HG03159 (cell line): Measurements from ENCODE around the gene CPAMD8.
A peak's percentile ranks its signal among the peaks of the same experiment; 100 is the strongest.

ENCODE experiments used
- ATAC-seq: cut with Tn5 transposase; IDR thresholded peaks from one replicate; pipeline ENCODE4 v1.9.1; 2021; ENCODE audit warnings: mild to moderate bottlenecking, moderate library complexity; ENCODE audit not compliant: unreplicated experiment

The CPAMD8 gene

DNA sequence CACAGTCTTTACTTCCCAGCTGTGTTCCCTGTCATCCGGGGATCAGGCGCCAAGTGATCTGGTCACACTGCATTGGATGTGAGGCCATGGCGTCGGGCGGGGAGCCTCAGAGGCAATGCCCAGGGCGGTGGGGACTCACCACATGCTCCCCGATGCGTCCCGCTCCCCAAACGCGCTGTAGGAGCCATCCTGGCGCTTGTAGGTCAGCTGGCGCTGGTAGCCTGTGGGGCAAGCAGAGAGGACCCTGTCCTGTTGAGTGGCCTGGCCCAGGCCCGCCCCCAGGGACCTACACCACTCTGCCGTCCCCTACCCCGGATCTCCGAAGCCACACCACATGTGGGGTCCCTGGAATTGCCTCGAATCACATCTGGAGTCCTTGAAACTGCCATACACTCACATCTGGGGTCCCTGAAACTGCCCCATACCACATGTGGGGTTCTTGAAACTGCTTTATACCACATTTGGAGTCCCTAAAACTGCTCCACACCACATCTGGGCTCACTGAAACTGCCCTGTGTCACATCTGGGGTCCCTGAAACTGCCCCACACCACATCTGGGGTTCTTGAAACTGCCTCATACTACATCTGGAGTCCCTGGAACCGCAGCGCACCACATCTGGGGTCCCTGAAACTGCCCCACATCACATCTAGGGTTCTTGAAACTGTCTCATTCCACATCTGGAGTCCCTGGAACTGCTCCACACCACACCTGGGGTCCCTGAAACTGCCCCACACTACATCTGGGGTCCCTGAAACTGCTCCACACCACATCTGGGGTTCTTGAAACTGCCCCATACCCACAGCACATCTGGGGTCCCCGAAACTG lies 104.6 kb downstream of the CPAMD8 start:
- ATAC-seq: no peak

DNA sequence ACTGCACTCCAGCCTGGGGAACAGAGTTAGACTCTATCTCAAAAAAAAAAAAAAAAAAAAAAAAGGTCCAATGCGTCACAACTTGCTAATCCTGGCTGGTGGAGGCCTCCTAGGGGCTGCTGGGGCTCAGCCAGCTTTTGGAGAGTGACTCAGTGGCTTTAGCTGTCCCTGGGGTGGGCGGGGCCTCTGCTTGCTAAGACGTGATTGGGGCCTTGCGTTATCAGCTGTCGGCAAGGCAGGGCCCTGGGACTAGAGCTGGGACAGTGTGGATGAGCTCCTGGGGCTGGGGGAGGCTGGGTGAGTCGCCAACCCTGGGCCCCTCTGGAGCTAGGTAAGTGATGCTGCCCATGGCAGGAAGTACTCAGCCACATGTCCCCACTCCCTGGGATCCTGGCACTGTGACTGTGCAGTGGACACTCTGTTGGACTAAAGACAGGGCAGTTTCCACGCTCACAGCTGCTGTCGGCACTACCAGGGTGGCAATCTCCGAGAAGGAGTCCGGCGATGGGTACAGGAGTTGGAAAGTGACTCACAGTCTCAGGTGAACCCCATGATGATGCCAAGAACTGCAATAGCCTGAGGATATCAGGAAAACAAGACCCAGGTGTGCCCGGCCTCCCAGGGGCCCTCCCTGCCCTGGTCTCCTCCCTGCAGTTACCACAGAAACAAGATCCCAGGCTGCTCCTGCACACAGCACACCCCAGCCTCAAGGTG lies 105.6 kb downstream of the CPAMD8 start:
- no peak for ATAC-seq

DNA sequence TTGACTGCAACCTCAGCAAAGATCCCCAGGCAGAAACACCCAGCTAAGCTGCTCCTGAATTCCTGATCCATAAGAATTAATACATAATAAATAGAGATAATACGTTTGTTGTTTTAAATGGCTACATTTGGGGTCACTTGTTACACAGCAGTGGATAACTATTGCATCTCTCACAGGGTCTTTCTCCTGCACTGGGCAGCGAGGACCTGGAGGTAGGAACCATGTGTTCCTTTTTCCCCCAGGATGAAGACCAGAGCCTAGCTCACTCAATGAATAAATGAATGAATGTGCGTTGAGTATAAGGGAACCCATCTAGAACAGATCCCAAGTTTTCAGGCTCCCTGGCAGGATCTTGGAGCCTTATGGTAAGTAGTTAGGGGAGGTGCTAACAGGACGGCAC lies 107.1 kb downstream of the CPAMD8 start:
- ATAC-seq: no peak

DNA sequence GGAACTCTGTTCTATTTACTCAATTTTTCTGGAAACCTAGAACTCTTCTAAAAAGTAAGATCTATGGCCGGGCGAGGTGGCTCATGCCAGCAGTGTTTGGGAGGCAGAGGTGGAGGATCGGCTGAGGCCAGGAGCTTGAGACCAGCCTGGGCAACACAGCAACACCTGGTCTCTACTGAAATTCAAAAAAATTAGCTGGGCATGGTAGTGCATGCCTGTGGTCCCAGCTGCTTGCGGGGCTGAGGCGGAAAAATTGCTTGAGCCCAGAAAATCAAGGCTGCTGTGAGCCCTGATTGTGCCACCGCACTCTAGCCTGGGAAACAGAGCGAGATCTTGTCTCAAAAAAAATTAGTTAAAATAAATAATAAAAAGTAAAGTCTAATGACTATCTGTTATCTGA lies 109.2 kb downstream of the CPAMD8 start:
- no peak for ATAC-seq

DNA sequence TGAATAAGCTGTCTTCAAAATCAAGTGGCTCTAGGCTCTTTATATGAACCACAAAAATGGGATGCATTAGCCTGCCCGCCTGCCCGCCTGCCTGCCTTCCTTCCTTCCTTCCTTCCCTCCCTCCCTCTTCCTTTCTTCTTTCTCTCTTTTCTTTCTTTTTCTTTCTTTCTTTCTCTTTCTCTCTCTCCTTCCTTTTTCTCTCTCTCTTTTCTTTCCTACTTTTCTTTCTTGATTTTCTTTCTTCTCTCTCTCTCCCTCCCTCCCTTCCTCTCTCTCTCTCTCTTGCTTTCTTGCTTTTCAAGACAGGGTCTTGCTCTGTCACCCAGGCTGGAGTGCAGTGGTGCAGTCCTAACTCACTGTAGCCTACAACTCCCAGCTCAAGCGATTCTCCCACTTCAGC lies 110.9 kb downstream of the CPAMD8 start:
- no peak for ATAC-seq

DNA sequence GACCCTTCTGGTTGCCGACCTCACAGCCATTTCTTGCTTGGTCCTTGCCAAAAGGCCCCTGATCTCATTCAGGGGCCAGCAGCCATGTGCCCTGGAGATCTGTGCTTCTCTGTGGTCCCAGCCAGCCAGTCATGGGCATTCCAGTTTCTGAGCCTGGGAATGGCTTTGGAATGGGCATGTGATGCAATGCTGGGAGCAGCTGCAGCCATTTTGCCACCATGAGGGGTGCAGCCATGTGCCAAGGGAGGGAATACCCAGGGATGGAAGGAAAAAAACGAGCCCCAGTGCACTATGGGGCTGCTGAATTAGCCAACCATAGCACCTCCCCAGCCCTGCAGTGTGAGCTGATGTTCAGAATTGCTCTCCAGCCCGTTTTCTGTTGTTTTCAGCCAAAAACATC lies 111.5 kb downstream of the CPAMD8 start:
- no peak for ATAC-seq

DNA sequence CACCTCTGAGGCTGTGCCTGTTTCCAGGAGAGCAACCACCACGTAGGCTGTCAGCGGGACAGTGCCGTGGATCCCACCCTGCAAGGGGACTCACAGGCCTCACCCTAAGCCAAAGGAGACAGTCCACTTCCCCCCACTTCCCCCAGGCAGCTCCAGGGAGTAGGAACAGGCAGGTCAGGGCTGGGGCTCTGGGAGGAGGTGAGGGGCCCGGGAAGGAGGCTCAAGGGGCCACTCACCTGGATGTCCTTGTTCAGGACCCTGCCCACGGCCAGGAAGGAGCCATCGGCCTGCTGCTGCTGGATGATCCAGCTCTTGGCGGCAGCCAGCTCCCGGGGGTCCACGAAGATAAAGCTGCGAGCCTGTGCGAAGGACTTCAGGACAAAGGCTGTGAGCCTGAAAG lies 112.2 kb downstream of the CPAMD8 start:
- no peak for ATAC-seq

DNA sequence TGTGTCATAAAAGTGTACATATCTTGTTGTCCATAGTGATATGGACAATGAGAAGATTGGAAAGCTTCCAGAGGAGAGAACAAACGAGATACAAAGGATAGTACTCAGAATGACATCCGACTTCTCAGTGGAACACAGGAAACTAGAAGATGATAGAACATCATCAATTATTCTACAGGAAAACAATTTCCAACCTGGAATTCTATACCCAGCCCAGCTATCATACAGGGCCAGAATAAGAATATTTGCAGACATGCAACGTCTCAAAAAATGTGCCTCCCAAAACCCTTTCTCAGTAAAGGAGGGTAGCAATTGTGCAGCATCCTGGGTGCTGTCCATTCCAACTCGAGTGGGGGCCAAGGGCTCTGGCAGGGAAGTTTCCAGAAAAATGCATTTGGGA lies 113.8 kb downstream of the CPAMD8 start:
- ATAC-seq: no peak

DNA sequence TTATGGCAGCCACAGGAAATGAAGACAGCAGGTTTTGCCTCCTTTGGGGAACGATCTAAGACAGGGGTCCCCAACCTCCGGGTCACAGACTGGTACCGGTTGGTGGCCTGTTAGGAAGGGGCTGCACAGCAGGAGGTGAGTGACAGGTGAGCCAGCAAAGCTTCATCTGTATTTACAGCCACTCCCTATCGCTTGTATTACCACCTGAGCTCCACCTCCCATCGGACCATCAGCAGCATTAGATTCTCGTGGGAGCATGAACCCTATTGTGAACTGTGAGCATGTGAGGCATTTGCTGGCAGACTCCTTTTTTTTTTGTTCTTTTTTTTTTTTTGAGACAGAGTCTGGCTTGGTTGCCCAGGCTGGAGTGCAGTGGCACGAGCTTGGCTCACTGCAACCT lies 115.6 kb downstream of the CPAMD8 start:
- ATAC-seq: no peak

DNA sequence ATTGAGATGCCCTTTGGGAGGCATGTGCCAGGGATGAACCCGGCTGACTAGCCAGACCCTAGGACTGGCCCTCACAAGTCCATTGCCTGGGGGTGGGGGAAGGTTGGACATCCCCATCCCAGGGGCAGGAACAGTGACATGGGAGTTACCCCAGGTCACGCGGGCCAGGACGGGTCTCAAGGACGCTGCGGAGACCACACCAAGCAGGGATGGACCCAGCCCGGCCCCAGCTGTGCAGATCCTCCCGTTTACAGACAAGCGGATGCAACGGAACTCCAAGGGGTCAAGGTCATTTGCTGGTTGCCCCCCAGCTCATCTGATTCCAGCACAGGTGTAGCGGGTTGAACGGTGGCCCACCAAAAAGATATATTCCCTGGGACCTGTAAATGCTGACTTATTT lies 117.9 kb downstream of the CPAMD8 start:
- no peak for ATAC-seq

DNA sequence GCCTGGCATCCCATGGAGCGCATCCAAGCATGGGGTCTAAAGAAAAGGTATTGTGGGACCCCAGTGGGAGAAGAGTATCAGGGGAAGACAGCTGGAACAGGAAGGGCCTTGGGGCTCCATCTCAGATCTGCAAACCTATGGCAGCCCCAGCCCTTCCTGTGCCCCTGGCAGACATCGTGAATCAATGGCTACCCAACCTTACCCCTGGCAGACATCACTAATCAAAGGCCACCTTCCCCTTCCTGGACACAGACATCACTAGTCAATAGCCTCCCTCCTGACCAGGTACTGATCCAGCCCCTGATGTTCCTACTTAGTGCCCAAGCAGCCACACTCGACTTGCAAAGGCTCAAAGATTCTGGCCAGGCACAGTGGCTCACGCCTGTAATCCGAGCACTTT lies 122.0 kb downstream of the CPAMD8 start:
- ATAC-seq: no peak

DNA sequence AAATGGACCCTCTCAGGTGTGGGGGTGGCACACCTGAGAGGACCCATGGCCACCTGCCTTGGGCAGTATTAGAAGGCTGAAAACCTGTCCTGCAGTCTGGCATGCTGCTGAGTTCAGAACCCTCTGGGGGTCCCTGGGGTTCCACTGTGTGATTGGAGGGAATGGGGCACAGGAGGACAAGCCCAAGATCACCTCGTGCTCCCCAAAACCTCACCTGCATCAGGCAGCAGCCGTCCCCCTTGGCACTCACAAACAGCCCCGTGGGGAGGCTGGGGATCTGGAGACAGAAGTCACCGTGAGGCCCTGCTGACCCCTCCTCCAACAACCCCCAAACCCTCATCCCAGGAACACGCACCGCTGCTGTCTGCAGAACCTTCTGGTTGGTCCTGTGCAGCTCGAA lies 123.3 kb downstream of the CPAMD8 start:
- no peak for ATAC-seq

DNA sequence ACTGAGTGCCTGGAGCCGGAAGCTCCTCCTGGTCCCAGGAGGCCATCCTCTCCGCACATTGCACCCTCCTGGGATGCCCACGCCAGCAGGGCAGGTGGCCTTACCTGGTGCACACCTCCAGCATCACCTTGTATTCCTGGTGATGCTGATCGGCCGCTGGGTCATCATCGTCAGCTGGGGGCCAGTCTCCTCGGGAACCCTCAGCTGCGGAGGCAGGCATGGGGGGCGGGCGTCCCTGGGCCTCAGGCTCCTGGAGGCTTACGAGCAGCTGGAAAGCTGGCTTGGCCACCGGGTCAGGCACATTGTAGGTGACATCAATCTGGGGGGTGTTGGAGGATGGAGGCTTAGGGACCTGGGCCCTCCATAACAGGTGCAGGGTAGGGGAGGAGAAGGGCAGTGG lies 124.1 kb downstream of the CPAMD8 start:
- ATAC-seq: no peak

DNA sequence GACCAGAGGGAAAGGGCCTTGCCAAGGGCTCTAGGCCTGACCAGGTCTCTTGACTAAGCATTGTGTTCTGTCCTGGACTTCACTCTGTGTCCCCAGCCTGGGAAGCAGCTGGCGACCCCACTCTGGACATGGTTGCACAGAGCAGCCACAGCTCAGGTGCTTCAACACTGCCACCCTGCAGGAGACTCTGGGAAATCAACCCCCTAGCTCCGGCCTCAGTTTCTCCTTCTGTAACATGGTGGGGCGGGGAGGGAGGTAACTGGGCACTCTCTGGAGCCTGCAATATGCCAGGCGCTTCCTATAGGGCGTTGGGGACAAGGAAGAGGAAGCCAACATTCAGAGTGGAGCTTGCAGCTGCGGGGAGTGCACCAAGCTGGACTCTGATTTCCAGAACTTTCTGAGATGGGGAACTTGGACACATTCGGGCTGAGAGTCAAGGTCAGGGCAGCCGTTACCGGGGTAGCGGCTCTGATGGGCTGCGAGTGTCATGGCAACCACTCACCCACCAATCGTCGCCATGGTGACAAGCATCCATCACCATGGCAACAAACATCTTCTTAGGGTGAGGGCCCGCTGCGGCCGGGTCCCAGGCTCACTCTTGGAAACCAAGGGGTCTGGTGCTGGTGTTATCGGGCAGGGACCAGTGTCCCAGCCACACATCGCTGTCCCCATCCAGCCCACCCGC lies 125.0 kb downstream of the CPAMD8 start:
- ATAC-seq: no peak

DNA sequence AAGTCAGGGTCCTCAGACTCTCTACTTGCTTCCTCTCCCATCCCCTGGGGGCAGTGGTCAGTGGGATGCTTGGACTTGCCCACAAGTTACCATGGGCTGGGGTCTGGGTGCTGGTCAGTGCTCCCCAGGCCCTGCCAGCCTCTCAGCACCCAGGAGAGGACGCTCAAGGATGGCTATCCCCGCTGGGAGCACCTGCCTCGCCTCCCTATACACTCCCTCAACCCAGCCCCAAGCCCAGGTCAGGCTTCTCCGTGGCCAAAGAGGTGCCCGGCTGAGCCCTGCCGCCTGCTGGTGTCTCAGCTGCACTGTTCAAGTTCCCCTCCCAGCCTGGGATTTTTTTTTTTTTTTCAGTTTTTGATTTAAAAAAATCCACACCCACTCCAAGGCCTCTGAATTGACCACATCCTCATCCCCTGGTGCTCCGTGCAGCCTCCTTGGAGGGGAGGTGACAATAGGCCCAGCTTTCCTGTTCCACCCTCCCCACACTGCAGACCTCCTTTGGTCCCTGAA lies 127.0 kb downstream of the CPAMD8 start:
- no peak for ATAC-seq

DNA sequence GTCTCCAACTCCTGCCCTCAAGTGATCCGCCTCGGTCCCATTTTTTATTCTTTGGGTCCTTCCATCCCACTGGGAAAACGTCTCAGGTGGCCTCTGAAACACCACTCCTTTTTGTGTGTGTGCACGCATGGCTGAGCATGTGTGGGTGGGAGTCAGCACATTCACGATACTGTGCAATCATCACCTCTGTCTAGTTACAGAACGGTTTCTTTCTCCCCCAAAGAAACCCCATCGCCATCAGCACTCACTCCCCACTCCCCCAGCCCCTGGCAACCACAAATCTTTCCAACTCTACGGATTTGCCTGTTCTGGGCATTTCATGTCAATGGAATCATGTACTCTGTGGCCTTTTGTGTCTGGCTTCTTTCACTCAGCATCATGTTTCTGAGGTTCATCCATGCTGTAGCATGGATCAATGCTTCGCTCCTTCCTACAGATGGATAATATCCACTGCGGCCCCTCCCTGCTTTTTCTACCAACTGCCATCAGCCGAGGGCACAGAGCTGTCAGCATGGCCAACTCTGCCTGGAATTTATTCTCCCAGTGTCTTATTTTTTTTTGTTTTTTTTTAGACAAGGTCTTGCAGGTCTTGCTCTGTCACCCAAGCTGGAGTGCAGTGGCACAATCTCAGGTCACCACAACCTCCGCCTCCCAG lies 128.1 kb downstream of the CPAMD8 start:
- ATAC-seq: no peak

DNA sequence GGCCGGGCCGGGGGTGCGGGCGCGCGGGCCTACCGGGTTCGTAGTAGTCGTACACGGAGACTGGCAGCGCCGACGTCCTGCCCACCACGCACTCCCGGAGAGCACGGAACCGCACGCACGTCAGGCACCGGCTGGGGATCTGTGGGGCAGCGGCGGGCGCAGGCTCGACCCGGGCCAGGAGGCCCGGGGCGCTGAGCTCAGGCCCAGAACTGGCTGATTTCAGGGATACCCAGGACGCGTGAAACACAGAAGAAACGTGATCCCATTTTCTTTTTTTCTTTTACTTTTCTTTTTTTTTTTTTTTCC lies 128.8 kb downstream of the CPAMD8 start:
- no peak for ATAC-seq

DNA sequence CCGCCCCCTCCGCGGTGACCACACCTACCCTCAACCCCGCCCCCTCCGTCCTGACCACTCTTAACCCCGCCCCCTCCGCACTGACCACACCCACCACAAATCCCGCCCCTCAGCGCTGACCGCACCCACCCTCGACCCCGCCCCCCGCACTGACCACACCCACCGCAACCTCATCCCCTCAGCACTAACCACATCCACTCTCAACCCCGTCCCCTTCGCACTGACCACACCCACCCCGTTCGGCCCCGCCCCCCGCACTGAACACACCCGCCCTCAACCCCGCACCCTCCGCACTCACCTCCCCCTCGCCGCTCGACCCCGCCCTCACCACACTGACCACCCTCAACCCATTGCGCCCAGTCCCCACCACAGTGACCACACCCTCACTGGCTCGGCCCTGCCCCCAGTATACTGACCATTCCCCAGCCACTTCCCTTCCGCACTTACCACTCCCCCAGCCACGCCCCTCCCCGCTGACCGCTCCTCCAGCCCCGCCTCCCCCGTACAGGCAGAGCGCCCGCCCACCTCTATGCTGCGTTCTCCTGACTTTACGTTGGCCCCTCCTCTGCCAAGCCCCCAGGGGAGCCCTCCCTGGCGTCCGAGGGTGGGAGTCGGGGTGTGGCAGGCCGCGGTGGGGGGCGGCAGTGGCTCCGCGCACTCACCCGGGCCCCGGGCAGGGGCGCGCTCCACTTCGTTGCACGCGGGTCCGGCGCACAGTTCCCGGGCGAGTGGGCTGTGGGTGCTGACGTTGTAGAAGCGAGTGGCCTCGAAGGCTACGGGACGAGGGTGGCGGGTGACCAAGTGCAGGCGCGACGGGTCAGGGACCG lies 129.4 kb downstream of the CPAMD8 start:
- ATAC-seq: peak; percentile 42

DNA sequence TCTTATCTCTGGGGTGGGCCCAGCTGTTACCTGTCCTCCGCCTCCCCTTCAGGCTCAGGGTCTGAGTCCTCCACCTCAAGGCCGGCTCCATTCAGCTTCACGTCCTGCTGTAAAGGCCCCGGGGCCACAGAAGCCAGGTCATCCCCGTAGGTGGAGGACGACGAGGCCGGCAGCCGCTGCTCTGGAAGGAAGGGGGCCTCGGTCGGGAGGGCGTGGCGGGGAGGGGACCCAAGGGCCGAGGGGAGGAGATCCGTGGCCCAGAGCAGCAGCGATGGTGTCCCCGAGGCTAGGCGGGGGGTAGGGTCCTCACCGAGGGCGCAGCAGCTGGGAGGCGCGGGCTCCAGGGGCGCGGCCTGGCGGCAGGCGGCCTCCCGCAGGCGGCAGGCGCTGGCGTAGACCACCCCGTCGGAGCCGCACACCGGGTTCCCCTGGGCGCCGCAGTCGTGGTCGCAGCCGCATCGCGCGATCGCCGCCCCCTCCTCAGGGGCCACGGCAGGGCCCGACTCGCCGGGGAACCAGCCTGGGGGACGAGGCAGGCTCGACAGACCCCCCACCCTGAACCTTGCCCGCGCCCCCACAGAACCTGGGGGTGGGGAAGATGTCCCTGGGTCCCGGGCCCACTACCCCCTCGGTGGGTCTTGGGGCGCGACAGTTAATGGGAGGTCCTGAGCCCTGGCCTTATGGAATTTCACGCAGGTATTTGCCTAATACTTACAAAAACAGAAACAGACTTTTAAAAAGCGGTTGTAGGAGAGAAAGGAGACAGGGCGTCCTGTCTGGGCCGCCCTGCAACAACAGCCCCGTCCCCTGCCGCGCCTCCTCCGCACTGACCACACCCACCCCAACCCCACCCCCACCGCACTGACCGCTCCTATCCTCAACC lies 130.2 kb downstream of the CPAMD8 start:
- peak; percentile 29 for ATAC-seq
